Measurements from ENCODE around the gene GGA1. TPM values are rescaled to one million over a fixed set of nuclear protein-coding genes. Genes with fewer than 3 reads are reported as not detected.

GGA1 gene
- total RNA-seq, 1 experiment from 2014 or later, result 52.7 TPM

DNA sequence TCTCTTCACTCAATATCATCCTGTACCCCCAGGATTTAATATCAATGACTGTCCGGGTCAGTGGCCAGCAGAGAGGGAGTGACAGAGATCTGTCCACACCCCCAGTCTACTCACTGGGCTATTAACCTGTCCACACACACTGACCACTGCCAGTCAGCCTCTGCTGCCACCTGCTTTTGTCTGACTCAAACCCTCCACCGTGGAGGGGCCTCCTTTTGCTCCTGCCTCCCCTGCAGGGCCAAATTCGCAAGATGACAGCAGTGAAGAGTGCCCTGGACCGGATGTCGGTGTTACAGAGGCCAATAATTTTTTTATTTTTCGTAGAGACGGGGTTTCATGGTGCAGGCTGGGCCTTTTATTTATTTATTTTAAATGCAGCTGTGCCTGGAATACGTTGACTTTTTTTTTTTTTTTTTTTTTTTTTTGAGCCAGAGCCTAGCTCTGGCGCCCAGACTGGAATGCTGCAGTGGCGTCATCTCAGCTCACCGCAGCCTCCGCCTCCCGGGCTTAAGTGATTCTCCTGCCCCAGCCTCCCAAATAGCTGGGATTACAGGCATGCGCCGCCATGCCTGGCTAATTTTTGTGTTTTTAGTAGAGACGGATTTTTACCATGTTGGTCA is 55.0 kb downstream of the GGA1 start:
- peaks cover 14% of the 10 kb centered on the region for H3K4me1 Mint-ChIP-seq (ENCODE audit: insufficient read depth, unreplicated experiment)
- intact Hi-C loops (cut with micrococcal nuclease), result no loop called here
- H3K27me3 Mint-ChIP-seq (ENCODE audit: insufficient read depth, unreplicated experiment), result no peaks in the 10 kb centered on the region
- BruUV-seq (replicated peaks), result no TSS peak
- ChIA-PET CTCF (interaction anchor here (0.6 to 4.8 kb wide), 3 partner anchors 20 to 199 kb away, joined by 3 to 32 read pairs (median 3); no protein-coding TSS in a partner anchor), POLR2A (interaction anchor here (0.5 to 1.5 kb wide), 3 partner anchors 12 to 209 kb away, joined by 3 to 7 read pairs (median 5); partner anchors contain the start of gene LGALS1)
- TF ChIP-seq, protein P1, sequence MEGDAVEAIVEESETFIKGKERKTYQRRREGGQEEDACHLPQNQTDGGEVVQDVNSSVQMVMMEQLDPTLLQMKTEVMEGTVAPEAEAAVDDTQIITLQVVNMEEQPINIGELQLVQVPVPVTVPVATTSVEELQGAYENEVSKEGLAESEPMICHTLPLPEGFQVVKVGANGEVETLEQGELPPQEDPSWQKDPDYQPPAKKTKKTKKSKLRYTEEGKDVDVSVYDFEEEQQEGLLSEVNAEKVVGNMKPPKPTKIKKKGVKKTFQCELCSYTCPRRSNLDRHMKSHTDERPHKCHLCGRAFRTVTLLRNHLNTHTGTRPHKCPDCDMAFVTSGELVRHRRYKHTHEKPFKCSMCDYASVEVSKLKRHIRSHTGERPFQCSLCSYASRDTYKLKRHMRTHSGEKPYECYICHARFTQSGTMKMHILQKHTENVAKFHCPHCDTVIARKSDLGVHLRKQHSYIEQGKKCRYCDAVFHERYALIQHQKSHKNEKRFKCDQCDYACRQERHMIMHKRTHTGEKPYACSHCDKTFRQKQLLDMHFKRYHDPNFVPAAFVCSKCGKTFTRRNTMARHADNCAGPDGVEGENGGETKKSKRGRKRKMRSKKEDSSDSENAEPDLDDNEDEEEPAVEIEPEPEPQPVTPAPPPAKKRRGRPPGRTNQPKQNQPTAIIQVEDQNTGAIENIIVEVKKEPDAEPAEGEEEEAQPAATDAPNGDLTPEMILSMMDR (IDR thresholded peaks at IDR 0.05; ENCODE audit: unreplicated experiment), result no peak
- DNase-seq (ENCODE audit: unreplicated experiment), result no peak
- no peak overlapping the region for H3K4me3 Mint-ChIP-seq (ENCODE audit: unreplicated experiment)
- peaks cover 31% of the 10 kb centered on the region for H3K36me3 Mint-ChIP-seq (ENCODE audit: insufficient read depth, unreplicated experiment)
- H3K9me3 Mint-ChIP-seq (ENCODE audit: unreplicated experiment), result no peaks in the 10 kb centered on the region
- H3K27ac Mint-ChIP-seq (ENCODE audit: low read depth, unreplicated experiment), result no peak overlapping the region

GRCh38 chr22:37664249-37665101 is 55.8 kb downstream of the GGA1 start:
- POLR2A ChIA-PET, result interaction anchor here (0.5 to 1.5 kb wide), 4 partner anchors 11 to 208 kb away, joined by 3 to 7 read pairs (median 4); partner anchors contain the start of gene LGALS1
- intact Hi-C loops (cut with micrococcal nuclease), result no loop called here

GRCh38 chr22:37665487-37665886 is 56.9 kb downstream of the GGA1 start:
- Mint-ChIP-seq H3K4me1 (ENCODE audit: insufficient read depth, unreplicated experiment) (peaks cover 3% of the 10 kb centered on the region), H3K27ac (ENCODE audit: low read depth, unreplicated experiment) (no peak overlapping the region), H3K27me3 (ENCODE audit: insufficient read depth, unreplicated experiment) (no peaks in the 10 kb centered on the region), H3K9me3 (ENCODE audit: unreplicated experiment) (no peaks in the 10 kb centered on the region), H3K36me3 (ENCODE audit: insufficient read depth, unreplicated experiment) (peaks cover 31% of the 10 kb centered on the region), H3K4me3 (ENCODE audit: unreplicated experiment) (no peak overlapping the region)
- no peak for DNase-seq (ENCODE audit: unreplicated experiment)
- CTCF ChIA-PET, result interaction anchor here (4.8 kb wide), 1 partner anchor 22 kb away, joined by 32 read pairs; no protein-coding TSS in a partner anchor
- TF ChIP-seq, protein P1 (IDR thresholded peaks at IDR 0.05; ENCODE audit: unreplicated experiment), result no peak
- intact Hi-C loops (cut with micrococcal nuclease), result no loop called here
- BruUV-seq (replicated peaks), result no TSS peak
- POLR2A ChIA-PET, result no interaction called here

More at GRCh38 chr22:37664249-37665101, 55.8 kb downstream of the GGA1 start:
- CTCF ChIA-PET, result interaction anchor here (0.6 to 4.8 kb wide), 4 partner anchors 21 to 82 kb away, joined by 3 to 32 read pairs (median 3); no protein-coding TSS in a partner anchor
- TF ChIP-seq, protein P1 (IDR thresholded peaks at IDR 0.05; ENCODE audit: unreplicated experiment), result no peak
- no peaks in the 10 kb centered on the region for H3K27me3 Mint-ChIP-seq (ENCODE audit: insufficient read depth, unreplicated experiment)
- no TSS peak for BruUV-seq (replicated peaks)
- DNase-seq (ENCODE audit: unreplicated experiment), result no peak
- H3K4me1 Mint-ChIP-seq (ENCODE audit: insufficient read depth, unreplicated experiment), result peaks cover 10% of the 10 kb centered on the region
- H3K9me3 Mint-ChIP-seq (ENCODE audit: unreplicated experiment), result no peaks in the 10 kb centered on the region
- no peak overlapping the region for H3K27ac Mint-ChIP-seq (ENCODE audit: low read depth, unreplicated experiment)
- H3K36me3 Mint-ChIP-seq (ENCODE audit: insufficient read depth, unreplicated experiment), result peaks cover 31% of the 10 kb centered on the region
- no peak overlapping the region for H3K4me3 Mint-ChIP-seq (ENCODE audit: unreplicated experiment)

GRCh38 chr22:37669586-37669985 is 61.0 kb downstream of the GGA1 start:
- CTCF ChIA-PET, result interaction anchor here (0.7 to 1.0 kb wide), 3 partner anchors 11 to 41 kb away, joined by 3 to 4 read pairs (median 3); partner anchors contain the start of gene PDXP
- Mint-ChIP-seq H3K9me3 (ENCODE audit: unreplicated experiment) (no peaks in the 10 kb centered on the region), H3K27me3 (ENCODE audit: insufficient read depth, unreplicated experiment) (no peaks in the 10 kb centered on the region), H3K4me3 (ENCODE audit: unreplicated experiment) (no peak overlapping the region), H3K36me3 (ENCODE audit: insufficient read depth, unreplicated experiment) (peaks cover 15% of the 10 kb centered on the region), H3K4me1 (ENCODE audit: insufficient read depth, unreplicated experiment) (peaks cover 5% of the 10 kb centered on the region), H3K27ac (ENCODE audit: low read depth, unreplicated experiment) (no peak overlapping the region)
- no TSS peak for BruUV-seq (replicated peaks)
- TF ChIP-seq, protein P1 (IDR thresholded peaks at IDR 0.05; ENCODE audit: unreplicated experiment), result no peak
- POLR2A ChIA-PET, result interaction anchor here (0.9 kb wide), 1 partner anchor 11 kb away, joined by 3 read pairs; the partner anchor contains the start of gene PDXP
- DNase-seq (ENCODE audit: unreplicated experiment), result no peak
- intact Hi-C loops (cut with micrococcal nuclease), result no loop called here

All from MCF 10A (cell line).